GM12878 (cell line): Measurements from ENCODE around the gene SLC22A23.

Experiments
- CEBPB ChIP-seq, 2 experiments: fragments of 150-350 bp in 1 of 2; IDR thresholded peaks; 2 replicates each; pipeline ENCODE4 v1.6.1; 2012 to 2014; ENCODE audit warnings: low read depth in 2 of 2, low read length in 2 of 2, borderline replicate concordance in 1 of 2, inconsistent platforms in 1 of 2
- CREB1 ChIP-seq: IDR thresholded peaks from 2 replicates; pipeline ENCODE4 v1.6.1; 2012; ENCODE audit warnings: low read depth, mild to moderate bottlenecking, inconsistent platforms
- CTCF ChIP-seq, 3 experiments: IDR thresholded peaks in 2 of 3; conservative IDR thresholded peaks in 1 of 3; 2 replicates each; pipeline ENCODE4 v1.5.1; 2011; ENCODE audit warnings: low read depth in 3 of 3, low read length in 3 of 3, mild to moderate bottlenecking in 3 of 3, control low read depth in 2 of 3, moderate library complexity in 2 of 3, inconsistent platforms in 1 of 3, mixed read lengths in 1 of 3; ENCODE audit not compliant: control insufficient read depth in 2 of 3, insufficient read depth in 1 of 3; ENCODE audit errors: extremely low read depth in 1 of 3
- EP300 ChIP-seq, 2 experiments: fragments of 150-350 bp in 1 of 2; IDR thresholded peaks; 2 replicates each; pipeline ENCODE4 v1.6.1; 2011 to 2012; ENCODE audit warnings: low read depth in 2 of 2, low read length in 2 of 2, borderline replicate concordance in 1 of 2, improper control_type of control experiment in 1 of 2, inconsistent platforms in 1 of 2; ENCODE audit not compliant: control insufficient read depth in 1 of 2
- EZH2 ChIP-seq: IDR thresholded peaks from 2 replicates; pipeline ENCODE4 v1.6.1; 2012; ENCODE audit warnings: low read depth, mild to moderate bottlenecking, control low read depth, inconsistent platforms, low read length, borderline replicate concordance; ENCODE audit not compliant: control insufficient read depth
- JUND ChIP-seq: IDR thresholded peaks from 2 replicates; pipeline ENCODE4 v1.6.1; 2012; ENCODE audit warnings: low read depth, mild to moderate bottlenecking, low read length, improper control_type of control experiment, moderate library complexity
- MLLT1 ChIP-seq: fragments of 450-650 bp; IDR thresholded peaks from 2 replicates; pipeline ENCODE4 v1.6.1; 2016; ENCODE audit warnings: mild to moderate bottlenecking
- NR2C1 ChIP-seq: fragments of 450-650 bp; IDR thresholded peaks from 2 replicates; pipeline ENCODE4 v1.6.1; 2017; ENCODE audit warnings: antibody characterized with exemption, mild to moderate bottlenecking, moderate library complexity
- SIX5 ChIP-seq: IDR thresholded peaks from 2 replicates; pipeline ENCODE4 v1.6.1; 2011; ENCODE audit warnings: mild to moderate bottlenecking, low read depth, low read length, moderate library complexity; ENCODE audit not compliant: severe bottlenecking
- TCF3 ChIP-seq: IDR thresholded peaks from 2 replicates; pipeline ENCODE4 v1.6.1; 2012; ENCODE audit warnings: low read depth, mild to moderate bottlenecking, low read length, borderline replicate concordance; ENCODE audit not compliant: insufficient read depth
- TCF7 ChIP-seq: IDR thresholded peaks from 2 replicates; pipeline ENCODE4 v1.6.1; 2014; ENCODE audit warnings: antibody characterized with exemption, borderline replicate concordance
- ZNF274 ChIP-seq: IDR thresholded peaks from one replicate; pipeline ENCODE4 v1.8.0; 2011; ENCODE audit not compliant: insufficient read length, insufficient read depth

GRCh38 chr6:3316818-3317217 is 140.0 kb downstream of the SLC22A23 start:
- TF ChIP-seq CTCF (IDR thresholded peaks at IDR 0.05 in 2 of 3, conservative IDR thresholded peaks at IDR 0.05 in 1 of 3; ENCODE audit: control insufficient read depth in 2 of 3, extremely low read depth in 1 of 3, insufficient read depth in 1 of 3, low read depth in 3 of 3, low read length in 3 of 3): no peak
- no peak for TF ChIP-seq CREB1
- TF ChIP-seq CEBPB (IDR thresholded peaks at IDR 0.05; ENCODE audit: borderline replicate concordance in 1 of 2, low read depth in 2 of 2, low read length in 2 of 2): no peak
- TF ChIP-seq JUND: no peak
- TF ChIP-seq EZH2: no peak
- no peak for TF ChIP-seq MLLT1
- no peak for TF ChIP-seq TCF3
- no peak for TF ChIP-seq SIX5
- TF ChIP-seq TCF7: no peak
- no peak for TF ChIP-seq ZNF274
- no peak for TF ChIP-seq EP300 (IDR thresholded peaks at IDR 0.05; ENCODE audit: borderline replicate concordance in 1 of 2, control insufficient read depth in 1 of 2, low read depth in 2 of 2, low read length in 2 of 2)
- TF ChIP-seq NR2C1: no peak
